NCI-H146 (cell line): Measurements from ENCODE around the gene SF3A1.
"Not testable (repeated sequence)": the region's sequence is repeated elsewhere in the genome, so short reads cannot be mapped to it uniquely, and the experiment has no call there.

Source experiments
- DNase-seq: peaks from one replicate; lab custom pipeline; 2025; lab: John Stamatoyannopoulos, UW

The SF3A1 gene

DNA sequence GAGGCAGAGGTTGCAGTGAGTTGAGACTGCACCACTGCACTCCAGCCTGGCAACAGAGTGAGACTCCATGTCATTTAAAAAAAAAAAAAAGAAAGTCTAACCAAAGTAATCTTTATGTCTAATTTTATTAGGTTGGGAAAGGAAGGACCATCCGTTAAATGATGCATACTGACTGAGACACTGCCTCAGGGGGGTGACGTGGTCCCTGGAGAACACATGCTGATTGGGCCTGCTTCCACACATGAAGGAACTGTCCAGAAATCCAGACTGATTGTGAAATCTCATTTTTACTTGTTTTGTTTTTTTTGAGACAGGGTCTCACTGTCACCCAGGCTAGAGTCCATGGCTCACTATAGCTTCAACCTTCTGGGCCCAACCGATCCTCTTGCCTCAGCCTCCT is 5.5 kb downstream of the SF3A1 start:
- DNase-seq, result no peak

DNA sequence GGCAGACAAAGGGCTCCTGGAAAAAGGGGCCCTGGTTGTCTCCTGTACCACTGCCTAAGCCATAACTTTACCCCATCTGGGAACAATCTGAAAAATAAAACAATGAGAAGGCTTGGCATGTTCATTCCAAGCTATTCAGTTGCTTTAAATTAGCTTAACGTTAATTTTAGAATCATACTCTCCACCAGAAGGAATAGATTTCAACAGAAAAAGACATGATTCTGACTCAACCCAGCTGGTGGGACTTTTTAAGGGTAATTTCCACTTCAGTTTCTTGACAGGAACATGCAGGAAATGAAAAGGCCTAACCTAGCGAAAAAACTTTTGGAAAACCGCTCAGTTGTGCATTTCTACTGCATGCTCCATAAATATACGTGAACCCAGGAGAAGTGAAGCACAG is 7.9 kb downstream of the SF3A1 start:
- DNase-seq, result no peak

DNA sequence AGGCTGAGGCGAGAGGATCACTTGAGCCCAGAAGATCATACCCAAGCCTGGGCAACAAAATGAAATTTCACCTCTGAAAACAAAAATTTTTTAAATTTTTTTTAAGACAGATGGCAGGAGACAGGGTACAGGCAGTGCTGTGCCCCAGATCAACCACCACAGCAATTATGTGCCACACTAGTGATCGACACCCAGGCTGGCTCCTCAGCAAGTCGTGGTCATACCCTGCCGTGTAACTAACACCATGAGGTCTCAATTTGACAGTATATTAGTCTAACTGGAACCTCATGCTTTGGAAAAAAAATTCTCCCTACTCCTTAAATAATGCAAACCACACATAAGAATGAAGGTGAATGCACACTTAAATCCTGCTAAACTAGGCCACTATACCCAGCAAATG is 8.3 kb downstream of the SF3A1 start:
- no peak for DNase-seq

- DNase-seq, result no peak
These were observed 9.3 kb downstream of the SF3A1 start for GRCh38 chr22:30347255-30347892.

DNA sequence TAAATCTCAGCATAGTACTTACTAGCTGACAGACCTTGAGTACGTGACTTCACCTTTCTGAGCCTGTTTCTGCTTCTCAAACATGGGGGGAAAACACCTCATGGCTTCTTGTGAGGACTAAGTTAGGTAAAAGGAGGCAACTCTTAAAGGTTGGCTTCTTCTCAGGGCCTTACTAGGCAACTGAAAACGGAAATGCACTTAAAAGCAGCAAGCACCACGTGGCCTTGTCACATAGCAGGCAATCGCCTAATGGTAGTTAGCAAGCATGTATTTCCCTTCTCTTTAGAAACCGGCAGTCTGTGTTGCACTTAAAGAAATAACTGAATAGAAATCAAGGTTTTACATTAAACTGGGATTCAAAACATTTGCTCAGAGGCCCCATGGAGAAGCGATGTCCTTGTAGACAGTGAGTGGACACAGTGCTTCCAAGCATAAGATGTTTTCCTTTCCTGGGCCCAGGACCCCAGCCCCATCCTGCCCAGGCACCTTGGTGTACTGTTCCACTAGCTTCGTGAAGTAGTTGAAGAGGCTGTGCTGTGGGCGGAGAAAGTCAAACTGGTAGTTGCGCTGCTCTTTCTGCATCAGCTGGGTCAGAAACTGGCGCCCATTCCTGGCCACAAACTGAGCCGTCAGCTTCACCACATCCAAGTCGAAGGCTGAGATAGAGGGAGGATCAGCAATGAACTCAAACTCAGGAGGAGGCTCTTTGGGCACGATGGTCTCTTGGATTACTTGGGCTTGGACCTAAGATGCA is 12.1 kb downstream of the SF3A1 start:
- DNase-seq, result no peak

GRCh38 chr22:30340911-30341685 is 15.6 kb downstream of the SF3A1 start:
- no peak for DNase-seq

GRCh38 chr22:30338802-30339201 is 17.9 kb downstream of the SF3A1 start:
- no peak for DNase-seq

- DNase-seq, result not testable (repeated sequence)
These were observed 18.4 kb downstream of the SF3A1 start for GRCh38 chr22:30338341-30338740.

DNA sequence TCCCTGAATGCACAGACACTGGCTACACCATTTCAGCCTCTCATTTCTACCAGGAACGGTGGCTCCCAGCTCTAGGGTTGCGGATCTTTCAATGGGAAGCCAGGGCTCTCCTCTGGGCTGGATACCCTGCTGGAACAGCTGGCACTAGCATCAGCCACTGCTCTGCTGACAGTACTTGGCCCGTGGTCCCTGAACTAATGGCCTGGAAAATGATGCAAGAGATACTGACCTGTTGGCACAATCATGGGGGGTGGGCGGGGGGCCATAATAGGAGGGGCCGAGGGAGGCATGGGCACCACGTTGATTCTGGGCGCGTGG is 19.3 kb downstream of the SF3A1 start:
- DNase-seq, result no peak

- DNase-seq, result no peak
These were observed 19.8 kb downstream of the SF3A1 start for GRCh38 chr22:30336752-30337460.

DNA sequence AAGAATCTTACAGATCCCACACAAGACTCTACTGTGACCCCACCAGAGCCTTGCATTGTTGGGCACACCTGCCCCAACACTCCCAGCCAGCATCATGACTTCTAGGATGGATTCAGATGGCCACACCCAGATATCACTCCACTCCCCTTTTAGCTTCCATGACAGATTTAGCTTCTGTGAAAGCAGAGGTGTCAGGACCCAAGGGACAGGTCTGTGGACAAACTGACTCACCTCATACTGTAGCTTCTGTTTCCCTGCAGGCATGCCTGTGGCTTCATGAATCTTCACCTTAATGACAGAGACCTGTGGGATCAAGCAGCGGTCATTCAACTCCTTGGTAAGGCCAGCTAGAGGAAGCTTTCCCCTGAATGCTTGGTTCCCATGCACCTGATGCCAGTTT is 21.5 kb downstream of the SF3A1 start:
- DNase-seq, result no peak

GRCh38 chr22:30334646-30335045 is 22.0 kb downstream of the SF3A1 start:
- DNase-seq, result no peak

GRCh38 chr22:30333707-30334087 is 23.0 kb downstream of the SF3A1 start:
- no peak for DNase-seq

- no peak for DNase-seq
These were observed 23.5 kb downstream of the SF3A1 start for GRCh38 chr22:30332994-30333706.

- DNase-seq, result no peak
These were observed 24.1 kb downstream of the SF3A1 start for GRCh38 chr22:30332551-30332950.

- no peak for DNase-seq
These were observed 28.1 kb downstream of the SF3A1 start for GRCh38 chr22:30328466-30329049.

- DNase-seq, result no peak
These were observed 28.8 kb downstream of the SF3A1 start for GRCh38 chr22:30327864-30328345.

DNA sequence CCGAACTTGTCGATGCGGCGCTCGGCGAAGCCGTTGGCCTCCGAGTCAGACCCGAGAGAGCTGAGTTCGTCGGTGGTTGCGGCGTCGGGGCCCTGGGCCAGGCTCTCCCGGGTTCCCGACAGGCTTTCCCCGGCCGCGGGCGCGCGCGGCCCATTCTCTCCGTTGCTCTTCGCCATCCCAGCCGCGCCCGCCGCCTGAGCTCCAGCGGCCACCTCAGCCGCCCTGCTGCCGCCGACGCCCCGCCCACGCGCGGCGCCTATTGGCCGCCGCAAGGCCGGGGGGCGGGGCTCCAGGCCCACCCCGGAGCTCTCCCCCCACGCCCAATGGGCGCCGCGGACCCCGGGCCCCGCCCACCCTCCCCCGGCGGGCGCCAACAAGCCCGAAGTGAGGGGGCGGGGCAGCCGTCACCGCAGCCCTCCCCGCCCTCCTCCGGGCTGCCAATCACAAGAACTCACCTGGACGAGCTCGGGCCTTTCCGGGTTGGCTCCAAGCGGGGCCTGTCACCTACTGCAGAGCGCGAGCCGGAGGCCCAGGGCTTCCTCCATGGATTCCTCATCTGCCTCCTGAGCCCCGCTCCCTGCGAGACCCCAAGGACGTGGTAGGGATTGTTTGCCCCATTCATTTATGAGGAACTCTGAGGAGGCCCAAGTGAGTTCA is 29.9 kb downstream of the SF3A1 start, which contains the start of gene TBC1D10A:
Gene TBC1D10A (minus strand): TSS at position 236 of the 657 bp plus-strand sequence. CDS start 60 bp downstream, at position 176.
- peak; percentile 91 for DNase-seq

DNA sequence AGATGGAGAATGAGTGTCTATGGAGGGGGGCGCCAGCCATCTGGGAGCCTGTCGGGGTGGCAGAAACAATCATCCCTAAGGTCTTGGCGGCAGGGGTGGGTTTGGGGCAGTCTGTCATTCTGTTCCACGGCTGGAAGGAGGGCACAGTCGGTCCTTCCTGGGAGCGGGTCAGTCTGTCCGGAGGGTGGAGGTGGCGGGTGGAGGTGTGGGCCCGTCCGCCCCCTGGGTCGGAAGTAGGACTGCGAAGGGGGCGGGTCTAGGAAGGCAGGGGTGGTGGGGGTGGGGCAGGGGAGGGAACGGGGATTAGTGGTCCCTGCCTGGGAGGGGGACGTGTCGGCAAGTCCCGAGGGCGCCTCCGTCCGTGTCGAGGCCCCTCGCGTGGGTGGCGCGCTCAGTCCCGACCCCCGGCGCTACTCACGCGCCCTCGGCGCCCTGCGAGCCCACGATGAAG is 30.4 kb downstream of the SF3A1 start:
- DNase-seq, result no peak

GRCh38 chr22:30325724-30326254 is 30.9 kb downstream of the SF3A1 start:
- DNase-seq, result no peak
